ENCODE measurements around the gene COL6A5. TPM values are rescaled to one million over a fixed set of nuclear protein-coding genes. Genes with fewer than 3 reads are reported as not detected.
"Not testable (repeated sequence)": the region's sequence is repeated elsewhere in the genome, so short reads cannot be mapped to it uniquely, and the experiment has no call there.

Gene COL6A5
- not detected in 2 replicates for total RNA-seq (2014; rRNA removed; shearing (Covaris generic))
- not detected in 2 replicates for polyA plus RNA-seq (2014; cell fraction: nucleus; rRNA removed)

- DNase-seq (ENCODE audit: extremely low read depth, low read depth): no peak
Observed at GRCh38 chr3:130345487-130346079, at the start of gene COL6A5. TSS of gene COL6A5 (plus strand) at chr3:130345672. CDS start at chr3:130373639, 27,967 bp downstream.

- no peak for DNase-seq (ENCODE audit: extremely low read depth, low read depth)
Observed at GRCh38 chr3:130299531-130299930, 45.9 kb upstream of the COL6A5 start.

GRCh38 chr3:130300888-130301287 is 44.6 kb upstream of the COL6A5 start:
- DNase-seq (ENCODE audit: extremely low read depth, low read depth): no peak

GRCh38 chr3:130310109-130310508 is 35.4 kb upstream of the COL6A5 start:
- no peak for DNase-seq (ENCODE audit: extremely low read depth, low read depth)

- DNase-seq (ENCODE audit: extremely low read depth, low read depth): no peak
Observed at GRCh38 chr3:130312374-130312773, 33.1 kb upstream of the COL6A5 start.

- no peak for DNase-seq (ENCODE audit: extremely low read depth, low read depth)
Observed at GRCh38 chr3:130316169-130316568, 29.3 kb upstream of the COL6A5 start.

- no peak for DNase-seq (ENCODE audit: extremely low read depth, low read depth)
Observed at GRCh38 chr3:130323503-130323902, 22.0 kb upstream of the COL6A5 start.

- DNase-seq (ENCODE audit: extremely low read depth, low read depth): no peak
Observed at GRCh38 chr3:130340766-130341165, 4.7 kb upstream of the COL6A5 start.

GRCh38 chr3:130341388-130341787 is 4.1 kb upstream of the COL6A5 start:
- no peak for DNase-seq (ENCODE audit: extremely low read depth, low read depth)

- no peak for DNase-seq (ENCODE audit: extremely low read depth, low read depth)
Observed at GRCh38 chr3:130341882-130342281, 3.6 kb upstream of the COL6A5 start.

- no peak for DNase-seq (ENCODE audit: extremely low read depth, low read depth)
Observed at GRCh38 chr3:130342821-130343661, 2.4 kb upstream of the COL6A5 start.

GRCh38 chr3:130348258-130348657 is 2.8 kb downstream of the COL6A5 start:
- not testable (repeated sequence) for DNase-seq (ENCODE audit: extremely low read depth, low read depth)

GRCh38 chr3:130354430-130354829 is 9.0 kb downstream of the COL6A5 start:
- DNase-seq (ENCODE audit: extremely low read depth, low read depth): no peak

- no peak for DNase-seq (ENCODE audit: extremely low read depth, low read depth)
Observed at GRCh38 chr3:130374033-130374432, 28.6 kb downstream of the COL6A5 start.

GRCh38 chr3:130374908-130375307 is 29.4 kb downstream of the COL6A5 start:
- DNase-seq (ENCODE audit: extremely low read depth, low read depth): no peak

- no peak for DNase-seq (ENCODE audit: extremely low read depth, low read depth)
Observed at GRCh38 chr3:130377960-130378676, 32.6 kb downstream of the COL6A5 start.

GRCh38 chr3:130378677-130379191 is 33.3 kb downstream of the COL6A5 start:
- DNase-seq (ENCODE audit: extremely low read depth, low read depth): no peak

- DNase-seq (ENCODE audit: extremely low read depth, low read depth): no peak
Observed at GRCh38 chr3:130379274-130379673, 33.8 kb downstream of the COL6A5 start.

- DNase-seq (ENCODE audit: extremely low read depth, low read depth): no peak
Observed at GRCh38 chr3:130380398-130380797, 34.9 kb downstream of the COL6A5 start.

GRCh38 chr3:130383424-130383823 is 38.0 kb downstream of the COL6A5 start:
- no peak for DNase-seq (ENCODE audit: extremely low read depth, low read depth)

GRCh38 chr3:130384476-130385025 is 39.1 kb downstream of the COL6A5 start:
- DNase-seq (ENCODE audit: extremely low read depth, low read depth): no peak
